ENCODE measurements around the gene POLR2B.

Gene POLR2B

DNA sequence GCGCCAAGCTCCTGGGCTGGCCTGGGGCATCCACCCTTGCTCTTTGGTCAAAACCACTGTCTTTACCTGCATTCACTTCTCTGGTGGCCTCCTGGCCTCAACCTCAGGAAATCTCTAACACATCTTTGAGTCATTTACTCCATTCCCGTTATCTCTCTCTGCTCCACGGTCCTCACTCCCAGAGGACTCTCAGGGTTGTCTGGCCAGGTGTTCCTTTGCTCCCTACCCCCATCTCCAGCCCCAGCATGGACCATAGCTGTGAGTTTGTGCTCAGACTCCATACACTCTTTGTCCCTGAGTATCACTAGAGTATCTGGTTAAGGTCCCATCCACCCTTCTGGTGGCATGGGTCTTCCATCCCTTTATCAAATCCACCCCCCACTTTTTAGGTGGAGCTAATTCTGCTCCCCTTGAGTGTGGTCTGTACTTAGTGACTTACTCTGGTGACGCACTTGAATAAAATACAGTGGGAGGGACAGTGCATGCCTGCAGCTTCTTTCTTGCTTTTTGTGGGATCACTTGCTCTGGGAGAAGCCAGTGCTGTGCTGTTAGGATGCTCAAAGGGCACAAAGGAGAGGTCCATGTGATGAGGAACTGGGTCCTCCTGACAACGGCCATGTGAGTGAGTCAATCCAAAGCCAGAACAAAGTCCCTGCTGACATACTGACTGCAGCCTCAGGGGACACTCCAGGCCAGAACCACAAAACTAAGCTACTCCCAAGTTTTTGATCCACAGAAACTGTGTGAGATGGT lies 87.2 kb downstream of the POLR2B start:
- peak in 1 of 2 donors; percentile 63 for DNase-seq (ENCODE audit: low read depth in 2 of 2)
- TF ChIP-seq, protein P1, sequence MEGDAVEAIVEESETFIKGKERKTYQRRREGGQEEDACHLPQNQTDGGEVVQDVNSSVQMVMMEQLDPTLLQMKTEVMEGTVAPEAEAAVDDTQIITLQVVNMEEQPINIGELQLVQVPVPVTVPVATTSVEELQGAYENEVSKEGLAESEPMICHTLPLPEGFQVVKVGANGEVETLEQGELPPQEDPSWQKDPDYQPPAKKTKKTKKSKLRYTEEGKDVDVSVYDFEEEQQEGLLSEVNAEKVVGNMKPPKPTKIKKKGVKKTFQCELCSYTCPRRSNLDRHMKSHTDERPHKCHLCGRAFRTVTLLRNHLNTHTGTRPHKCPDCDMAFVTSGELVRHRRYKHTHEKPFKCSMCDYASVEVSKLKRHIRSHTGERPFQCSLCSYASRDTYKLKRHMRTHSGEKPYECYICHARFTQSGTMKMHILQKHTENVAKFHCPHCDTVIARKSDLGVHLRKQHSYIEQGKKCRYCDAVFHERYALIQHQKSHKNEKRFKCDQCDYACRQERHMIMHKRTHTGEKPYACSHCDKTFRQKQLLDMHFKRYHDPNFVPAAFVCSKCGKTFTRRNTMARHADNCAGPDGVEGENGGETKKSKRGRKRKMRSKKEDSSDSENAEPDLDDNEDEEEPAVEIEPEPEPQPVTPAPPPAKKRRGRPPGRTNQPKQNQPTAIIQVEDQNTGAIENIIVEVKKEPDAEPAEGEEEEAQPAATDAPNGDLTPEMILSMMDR (IDR thresholded peaks at IDR 0.05; ENCODE audit: low read depth, low read length), result no peak
- H3K4me3 ChIP-seq (replicated peaks in 1 of 2; ENCODE audit: low read depth in 2 of 2, low read length in 2 of 2), result peak overlapping the region in 1 of 2 donors; percentile 25

DNA sequence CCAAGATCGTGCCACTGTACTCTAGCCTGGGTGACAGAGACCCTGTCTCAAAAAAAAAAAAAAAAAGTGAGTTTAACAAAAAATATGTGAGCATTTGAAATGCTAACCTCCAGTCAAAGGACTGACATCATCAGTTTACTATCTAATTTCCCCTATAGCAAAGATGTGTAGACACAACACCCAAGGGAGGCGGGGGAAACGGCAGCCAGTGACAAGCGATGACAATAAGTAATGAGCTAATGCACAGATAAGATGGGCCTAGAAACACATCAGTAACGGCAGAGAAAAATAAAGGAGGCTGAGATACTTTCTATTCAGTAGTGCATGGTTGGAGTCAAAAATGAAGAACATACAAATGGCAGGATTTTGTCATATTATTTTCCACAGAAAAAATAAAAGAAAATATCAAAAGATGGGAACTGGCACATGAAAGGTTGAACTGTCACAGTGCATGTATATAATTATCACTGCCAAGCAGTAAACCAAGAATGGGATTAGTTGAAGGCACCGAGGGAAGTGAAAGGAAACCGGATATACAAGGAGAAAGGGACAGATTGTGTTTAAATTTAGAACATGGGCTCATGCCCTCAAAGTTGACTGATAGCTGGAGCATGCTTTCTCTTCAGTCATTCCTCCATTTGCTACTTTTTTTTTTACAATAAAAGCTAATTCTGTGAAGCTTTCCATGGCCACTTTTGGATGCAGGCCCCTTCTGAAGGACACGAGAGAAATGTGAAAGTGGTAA lies 89.7 kb downstream of the POLR2B start:
- DNase-seq (ENCODE audit: low read depth in 2 of 2), result no peak
- H3K4me3 ChIP-seq (replicated peaks in 1 of 2; ENCODE audit: low read depth in 2 of 2, low read length in 2 of 2), result no peak overlapping the region
- TF ChIP-seq, protein P1 (IDR thresholded peaks at IDR 0.05; ENCODE audit: low read depth, low read length), result no peak

DNA sequence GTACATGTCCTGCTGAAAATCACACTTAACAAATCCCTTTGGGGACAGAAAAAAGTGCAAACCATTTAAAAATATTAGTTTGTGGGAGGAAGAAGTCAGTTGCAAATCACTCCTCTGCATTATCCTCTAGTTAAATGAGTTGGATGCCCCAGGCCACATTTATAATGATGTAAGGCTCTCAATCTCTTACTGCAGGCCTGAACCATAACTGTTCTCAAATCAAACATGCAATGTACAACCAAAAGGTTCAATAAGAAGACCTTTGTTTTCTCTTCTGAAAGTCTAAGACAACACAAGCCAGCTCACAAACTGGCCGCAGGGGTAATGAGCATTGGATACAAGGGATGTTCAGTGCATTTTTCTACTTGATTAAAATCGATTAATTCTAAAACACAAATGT lies 91.8 kb downstream of the POLR2B start:
- TF ChIP-seq, protein P1 (IDR thresholded peaks at IDR 0.05; ENCODE audit: low read depth, low read length), result no peak
- no peak overlapping the region for H3K4me3 ChIP-seq (replicated peaks in 1 of 2; ENCODE audit: low read depth in 2 of 2, low read length in 2 of 2)
- DNase-seq (ENCODE audit: low read depth in 2 of 2), result no peak

DNA sequence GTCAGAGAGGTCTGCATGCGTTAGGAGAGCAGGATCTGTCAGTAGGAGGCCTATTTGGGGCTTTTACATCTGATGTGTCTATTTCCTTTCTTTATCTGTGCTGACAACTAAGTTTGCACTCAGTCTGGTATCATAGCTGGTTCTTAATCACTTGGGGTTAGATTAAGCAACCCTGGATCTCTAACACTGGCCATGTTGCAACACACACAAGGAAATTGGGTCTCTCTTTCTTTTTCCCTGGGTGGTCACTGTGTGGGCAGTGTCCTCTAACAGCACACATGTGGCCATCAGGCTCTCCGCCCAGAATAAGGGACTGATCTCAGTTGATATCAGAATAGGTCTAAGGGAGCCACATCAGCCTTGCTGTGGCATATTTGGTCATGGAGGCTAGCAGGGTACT lies 92.6 kb downstream of the POLR2B start:
- TF ChIP-seq, protein P1 (IDR thresholded peaks at IDR 0.05; ENCODE audit: low read depth, low read length), result no peak
- H3K4me3 ChIP-seq (replicated peaks in 1 of 2; ENCODE audit: low read depth in 2 of 2, low read length in 2 of 2), result no peak overlapping the region
- DNase-seq (ENCODE audit: low read depth in 2 of 2), result peak; percentile 65 to 75

DNA sequence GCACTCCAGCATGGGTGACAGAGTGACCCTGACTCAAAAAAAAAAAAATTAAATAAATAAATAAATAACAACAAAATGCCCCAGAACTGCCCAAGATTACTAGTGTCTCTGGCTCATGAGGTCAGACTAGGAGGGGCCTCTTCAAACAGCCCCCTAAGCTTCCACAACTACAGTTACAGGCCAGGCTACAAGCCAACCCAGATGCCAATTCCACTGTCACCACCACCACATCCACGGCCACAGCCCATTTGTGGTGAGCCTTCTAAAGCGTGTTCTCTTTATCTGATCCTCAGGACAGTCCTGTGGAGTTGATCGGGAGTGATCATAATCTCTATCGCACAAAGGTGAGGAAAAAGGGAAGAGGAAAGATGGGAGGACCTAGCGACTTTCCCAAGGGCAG lies 94.9 kb downstream of the POLR2B start:
- DNase-seq (ENCODE audit: low read depth in 2 of 2), result no peak
- TF ChIP-seq, protein P1 (IDR thresholded peaks at IDR 0.05; ENCODE audit: low read depth, low read length), result no peak
- H3K4me3 ChIP-seq (replicated peaks in 1 of 2; ENCODE audit: low read depth in 2 of 2, low read length in 2 of 2), result no peak overlapping the region

DNA sequence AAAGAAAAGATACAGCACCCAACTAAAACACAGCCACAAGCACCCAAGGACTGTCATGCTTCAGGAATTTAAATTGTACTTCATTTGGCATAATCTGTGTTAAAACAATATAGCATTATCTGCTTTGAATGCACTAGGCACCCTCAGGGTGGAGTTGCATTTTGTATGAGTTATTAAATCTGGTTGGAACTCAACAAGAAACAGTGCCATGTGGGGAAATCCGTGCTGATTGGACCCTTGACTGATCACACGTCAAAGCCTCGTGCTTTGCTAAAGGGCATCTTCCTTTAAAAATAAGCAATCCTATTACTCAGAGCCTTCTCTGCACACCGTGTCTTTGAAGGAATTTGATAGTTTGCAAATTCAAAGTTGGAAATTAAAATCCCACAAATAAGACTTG lies 96.0 kb downstream of the POLR2B start:
- H3K4me3 ChIP-seq (replicated peaks in 1 of 2; ENCODE audit: low read depth in 2 of 2, low read length in 2 of 2), result no peak overlapping the region
- TF ChIP-seq, protein P1 (IDR thresholded peaks at IDR 0.05; ENCODE audit: low read depth, low read length), result no peak
- peak; percentile 76 to 93 for DNase-seq (ENCODE audit: low read depth in 2 of 2)
